Ectodermal cell (in vitro differentiated cells): ENCODE measurements around the gene ERGIC1.

ENCODE experiments used
- H3K27ac ChIP-seq: 2 replicates; pipeline ENCODE4 v1.7.0; 2013; ENCODE audit warnings: mild to moderate bottlenecking, low read depth, low read length; ENCODE audit not compliant: insufficient read depth, poor library complexity, severe bottlenecking
- H3K27me3 ChIP-seq: 2 replicates; pipeline ENCODE4 v1.7.0; 2013; ENCODE audit warnings: mild to moderate bottlenecking, low read length; ENCODE audit not compliant: insufficient read depth, control insufficient read depth, poor library complexity, severe bottlenecking
- H3K36me3 ChIP-seq: one replicate; pipeline ENCODE4 v1.7.0; 2013; ENCODE audit warnings: low read length; ENCODE audit not compliant: control insufficient read depth, insufficient read depth
- H3K4me1 ChIP-seq: one replicate; pipeline ENCODE4 v1.7.0; 2013; ENCODE audit warnings: low read length; ENCODE audit not compliant: control insufficient read depth, insufficient read depth
- H3K4me3 ChIP-seq: 2 replicates; pipeline ENCODE4 v1.7.0; 2013; ENCODE audit warnings: low read depth, low read length, control low read depth; ENCODE audit not compliant: insufficient read depth
- H3K9me3 ChIP-seq: 2 replicates; pipeline ENCODE4 v1.7.0; 2013; ENCODE audit warnings: mild to moderate bottlenecking, low read length, moderate library complexity; ENCODE audit not compliant: control insufficient read depth
- WGBS, 2 experiments: methylation state at CpG; one replicate each; pipeline ENCODE4 v1.1.7; 2013; ENCODE audit warnings: missing lambda C conversion rate in 2 of 2; 5-methylcytosine and 5-hydroxymethylcytosine counted together

Gene ERGIC1

GRCh38 chr5:172830275-172830799 is 3.7 kb upstream of the ERGIC1 start:
- H3K9me3 ChIP-seq = no peaks in the 10 kb centered on the region

GRCh38 chr5:172830876-172831662 is 3.0 kb upstream of the ERGIC1 start:
- H3K27ac ChIP-seq = no peak overlapping the region
- no peaks in the 10 kb centered on the region for H3K9me3 ChIP-seq
- no peaks in the 10 kb centered on the region for H3K27me3 ChIP-seq
- H3K36me3 ChIP-seq = no peaks in the 10 kb centered on the region
- WGBS, 2 experiments = 76 to 79% methylated on average over 14 of the region's 14 CpGs
- H3K4me1 ChIP-seq = peaks cover 22% of the 10 kb centered on the region
- H3K4me3 ChIP-seq = no peak overlapping the region

More at GRCh38 chr5:172830275-172830799, 3.7 kb upstream of the ERGIC1 start:
- Histone ChIP-seq H3K27ac (no peak overlapping the region), H3K4me1 (peaks cover 17% of the 10 kb centered on the region), H3K27me3 (no peaks in the 10 kb centered on the region), H3K36me3 (no peaks in the 10 kb centered on the region), H3K4me3 (no peak overlapping the region)
- WGBS, 2 experiments = 80% methylated on average over 1 of the region's 1 CpG; no CpG with 5 or more reads in 1 of the 2 experiments

GRCh38 chr5:172832383-172833315 is 1.4 kb upstream of the ERGIC1 start:
- H3K36me3 ChIP-seq = no peaks in the 10 kb centered on the region
- no peaks in the 10 kb centered on the region for H3K27me3 ChIP-seq
- H3K9me3 ChIP-seq = no peaks in the 10 kb centered on the region
- H3K4me1 ChIP-seq = peaks cover 21% of the 10 kb centered on the region
- no peak overlapping the region for H3K27ac ChIP-seq
- H3K4me3 ChIP-seq = no peak overlapping the region
- 87 to 88% methylated on average over 14 of the region's 14 CpGs for WGBS, 2 experiments

DNA sequence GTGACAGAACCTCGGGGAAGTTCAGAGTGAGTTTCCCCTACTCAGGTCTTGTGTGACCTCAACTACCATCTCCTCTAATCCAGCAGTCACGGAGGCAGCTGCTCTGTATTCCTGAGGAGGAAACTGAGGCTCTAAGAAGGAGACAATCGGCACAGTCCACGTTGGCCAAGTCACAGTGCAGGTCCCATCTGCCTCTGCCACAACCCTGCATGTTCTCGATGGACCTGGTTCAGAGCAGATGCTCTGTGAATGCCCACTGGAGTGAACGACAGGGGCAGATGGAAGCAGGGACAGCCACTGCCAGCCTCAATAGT is 722 bp upstream of the ERGIC1 start:
- Histone ChIP-seq H3K9me3 (no peaks in the 10 kb centered on the region), H3K4me1 (peaks cover 18% of the 10 kb centered on the region), H3K4me3 (peak overlapping the region; percentile 80), H3K27me3 (no peaks in the 10 kb centered on the region), H3K27ac (no peak overlapping the region), H3K36me3 (no peaks in the 10 kb centered on the region)
- 56 to 59% methylated on average over 6 of the region's 6 CpGs for WGBS, 2 experiments

DNA sequence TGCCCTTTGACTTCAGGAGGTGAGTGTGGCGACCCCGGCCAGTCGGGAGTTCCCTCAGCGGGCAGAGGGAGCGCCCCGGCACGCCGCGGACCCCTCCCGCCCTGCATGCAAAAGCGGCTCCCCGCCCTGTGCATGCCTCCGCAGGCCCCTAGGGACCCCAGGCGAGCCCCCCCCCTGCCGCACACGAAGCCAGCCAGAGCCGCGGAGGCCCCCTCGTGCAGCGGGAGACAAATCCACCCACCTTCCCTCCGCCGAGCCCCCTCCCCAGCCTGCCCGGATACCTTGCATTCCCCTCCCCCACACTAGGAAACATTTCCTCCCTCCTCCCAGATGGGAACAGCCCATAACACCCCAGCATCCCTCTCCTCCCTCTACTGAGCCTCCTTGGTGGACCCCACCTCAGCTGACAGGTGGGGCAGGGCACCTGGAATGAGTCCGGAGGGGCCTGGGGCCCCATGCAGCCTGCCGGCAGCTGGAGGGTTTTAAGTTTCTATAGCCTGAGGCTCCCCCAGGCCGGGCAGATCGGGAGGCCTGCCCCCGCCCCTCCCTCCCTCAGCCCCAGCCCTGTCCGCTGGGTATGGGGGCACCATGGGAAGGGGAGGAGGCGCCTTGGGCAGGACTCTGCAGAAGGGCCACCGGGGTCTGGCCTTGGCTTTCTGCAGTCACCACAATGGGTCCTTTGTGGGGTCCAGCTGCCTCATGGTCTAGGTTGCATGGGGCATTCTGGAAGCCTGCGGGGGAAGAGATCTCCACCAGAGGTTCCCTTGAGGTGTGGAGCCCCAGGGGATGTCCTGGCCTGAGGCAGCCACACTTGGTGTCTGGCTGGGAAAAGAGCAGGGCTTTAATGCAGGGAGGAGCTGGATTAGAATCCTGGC is 601 bp downstream of the ERGIC1 start:
- Histone ChIP-seq H3K27me3 (no peaks in the 10 kb centered on the region), H3K4me1 (peaks cover 18% of the 10 kb centered on the region), H3K36me3 (no peaks in the 10 kb centered on the region), H3K4me3 (peak overlapping the region; percentile 80), H3K27ac (peak overlapping the region; percentile 50), H3K9me3 (no peaks in the 10 kb centered on the region)
- WGBS, 2 experiments = 0 to 1% methylated on average over 32 of the region's 32 CpGs

DNA sequence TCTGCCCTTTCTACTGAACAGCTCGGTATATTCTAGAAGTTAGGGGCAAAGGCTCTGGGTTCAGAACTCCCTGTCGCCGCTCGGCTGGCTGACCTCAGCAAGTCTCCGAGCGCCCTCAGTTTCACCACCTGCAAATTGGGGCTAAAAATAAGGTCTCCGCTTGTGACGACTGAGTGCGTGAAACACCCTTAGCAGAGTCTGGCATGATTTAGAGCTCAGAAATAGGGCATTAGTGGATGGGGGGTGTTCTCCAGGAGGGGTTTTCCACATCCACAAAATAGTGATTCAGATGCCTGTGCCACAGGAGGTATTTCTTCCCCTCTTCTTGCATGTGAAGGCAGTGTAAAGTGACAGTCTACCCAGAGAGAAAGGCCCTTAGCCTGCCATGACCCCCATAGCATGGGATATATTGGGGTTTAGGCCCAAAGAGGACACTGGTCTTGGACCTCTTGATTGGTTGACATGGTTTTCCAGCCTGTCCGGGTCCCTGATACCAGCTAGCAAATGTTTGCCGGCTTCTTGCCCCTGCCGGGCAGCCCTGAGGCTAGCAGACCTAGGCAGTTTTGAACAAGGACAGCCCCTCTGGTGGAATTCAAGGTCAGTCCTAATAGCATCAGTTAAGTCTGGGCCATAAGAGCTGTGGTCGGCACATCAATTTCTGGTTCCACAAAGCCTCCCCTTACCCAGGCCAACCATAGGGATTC is 1.4 kb downstream of the ERGIC1 start:
- Histone ChIP-seq H3K27ac (no peak overlapping the region), H3K4me1 (peaks cover 18% of the 10 kb centered on the region), H3K27me3 (no peaks in the 10 kb centered on the region), H3K36me3 (no peaks in the 10 kb centered on the region), H3K9me3 (no peaks in the 10 kb centered on the region), H3K4me3 (peak overlapping the region; percentile 80)
- WGBS, 2 experiments = 83 to 88% methylated on average over 13 of the region's 13 CpGs

DNA sequence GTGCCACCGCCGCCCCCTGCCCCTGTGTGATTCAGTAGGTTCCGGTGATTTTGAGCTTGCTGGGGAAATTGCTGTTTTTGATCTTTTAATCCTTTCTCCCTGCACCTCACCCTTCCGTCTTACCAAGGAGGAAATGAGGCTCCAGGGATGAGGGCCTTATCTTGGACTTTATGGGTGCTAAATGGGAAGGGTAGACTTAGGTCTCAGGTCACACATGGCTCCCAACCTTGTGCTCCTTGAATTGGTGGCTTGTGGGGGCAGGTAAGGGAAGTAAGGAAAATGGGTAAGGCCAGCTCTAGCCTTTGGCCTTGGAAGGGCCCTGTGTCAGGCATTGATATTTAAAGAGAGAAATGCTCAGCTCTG is 1.9 kb downstream of the ERGIC1 start:
- Histone ChIP-seq H3K36me3 (no peaks in the 10 kb centered on the region), H3K27ac (no peak overlapping the region), H3K27me3 (no peaks in the 10 kb centered on the region), H3K4me1 (peaks cover 16% of the 10 kb centered on the region), H3K9me3 (no peaks in the 10 kb centered on the region), H3K4me3 (no peak overlapping the region)
- 91 to 95% methylated on average over 3 to 4 of the region's 4 CpGs for WGBS, 2 experiments

DNA sequence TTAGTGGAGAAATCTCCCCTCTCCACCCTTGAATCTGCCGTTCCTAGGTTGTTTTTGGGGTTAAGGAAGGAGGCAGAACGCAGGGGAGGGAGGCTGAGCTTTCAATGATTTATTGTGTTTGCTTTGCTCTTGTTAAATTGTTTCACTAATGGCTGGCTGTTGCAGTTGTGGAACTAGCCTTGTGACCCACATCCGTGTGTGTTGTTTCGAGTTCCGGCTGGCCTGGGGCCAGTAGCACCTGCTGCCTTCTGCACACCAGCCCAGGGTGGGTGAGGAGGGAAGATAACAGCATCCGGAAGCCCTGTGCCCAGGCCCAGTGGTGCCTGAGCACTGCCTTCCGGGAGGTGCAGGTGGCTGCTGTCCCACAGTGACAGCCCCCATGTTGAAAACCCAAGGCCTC is 3.6 kb downstream of the ERGIC1 start:
- Histone ChIP-seq H3K4me1 (peaks cover 15% of the 10 kb centered on the region), H3K9me3 (no peaks in the 10 kb centered on the region), H3K36me3 (no peaks in the 10 kb centered on the region), H3K27me3 (no peaks in the 10 kb centered on the region), H3K27ac (no peak overlapping the region), H3K4me3 (no peak overlapping the region)
- WGBS, 2 experiments = 90 to 95% methylated on average over 7 of the region's 7 CpGs

GRCh38 chr5:172838151-172838875 is 4.3 kb downstream of the ERGIC1 start:
- no peaks in the 10 kb centered on the region for H3K9me3 ChIP-seq
- no peaks in the 10 kb centered on the region for H3K36me3 ChIP-seq
- no peaks in the 10 kb centered on the region for H3K27me3 ChIP-seq
- H3K4me1 ChIP-seq = peaks cover 13% of the 10 kb centered on the region
- H3K27ac ChIP-seq = no peak overlapping the region
- no peak overlapping the region for H3K4me3 ChIP-seq
- 87 to 91% methylated on average over 3 of the region's 3 CpGs for WGBS, 2 experiments
